ENCODE results near the gene PARP6.

DNA sequence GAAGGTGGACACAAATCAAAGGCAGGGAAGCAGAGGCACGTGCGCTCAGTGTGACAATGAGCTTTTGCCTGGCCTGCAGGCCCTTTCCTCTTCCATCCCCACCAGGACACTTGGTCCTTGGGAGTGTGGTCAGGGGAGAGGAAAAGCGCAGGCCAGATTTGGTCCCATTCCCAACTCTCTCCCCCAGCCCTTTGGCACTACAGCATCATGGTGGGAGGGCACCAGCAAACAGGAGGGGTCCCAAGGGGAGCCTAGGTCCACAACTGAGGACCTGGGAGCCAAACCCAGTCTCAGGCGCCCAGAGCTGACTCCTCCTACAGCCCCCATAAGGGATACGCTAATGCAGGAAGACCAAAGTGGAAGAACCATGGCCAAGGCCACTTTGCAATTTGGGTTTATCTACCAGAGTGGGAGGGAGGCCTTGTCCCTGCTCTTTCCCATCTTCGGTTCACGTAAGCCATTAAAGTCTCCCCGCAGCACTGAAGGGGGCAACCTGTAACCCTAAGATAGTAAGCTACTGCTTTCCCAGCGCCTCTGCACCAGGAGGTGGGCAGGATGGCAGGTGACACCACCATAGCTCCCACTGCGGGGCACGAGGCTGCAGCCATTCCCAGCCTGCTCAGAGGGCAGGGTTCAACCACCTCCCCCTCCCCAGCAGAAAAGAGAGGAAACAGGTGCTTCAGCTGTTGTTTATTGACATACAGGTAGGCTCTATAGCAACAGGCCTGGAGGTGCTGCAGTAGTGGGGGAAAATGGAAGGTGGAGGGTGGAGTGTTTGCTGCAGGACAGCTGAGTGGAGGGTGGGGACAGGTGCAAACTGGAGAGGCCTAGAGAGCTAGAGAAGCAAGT is 73.8 kb downstream of the PARP6 start:
- TF ChIP-seq EZH2 (IDR thresholded peaks at IDR 0.05; ENCODE audit: low read length) = no peak
- no peak for TF ChIP-seq CTCF (optimal IDR thresholded peaks at IDR 0.05 in 1 of 3, IDR thresholded peaks at IDR 0.05 in 1 of 3, conservative IDR thresholded peaks at IDR 0.05 in 1 of 3; ENCODE audit: extremely low read depth in 1 of 3, insufficient read depth in 2 of 3, low read length in 3 of 3)

Data from keratinocyte (primary cell).